Measurements from ENCODE around the gene SLC22A31.

The SLC22A31 gene

DNA sequence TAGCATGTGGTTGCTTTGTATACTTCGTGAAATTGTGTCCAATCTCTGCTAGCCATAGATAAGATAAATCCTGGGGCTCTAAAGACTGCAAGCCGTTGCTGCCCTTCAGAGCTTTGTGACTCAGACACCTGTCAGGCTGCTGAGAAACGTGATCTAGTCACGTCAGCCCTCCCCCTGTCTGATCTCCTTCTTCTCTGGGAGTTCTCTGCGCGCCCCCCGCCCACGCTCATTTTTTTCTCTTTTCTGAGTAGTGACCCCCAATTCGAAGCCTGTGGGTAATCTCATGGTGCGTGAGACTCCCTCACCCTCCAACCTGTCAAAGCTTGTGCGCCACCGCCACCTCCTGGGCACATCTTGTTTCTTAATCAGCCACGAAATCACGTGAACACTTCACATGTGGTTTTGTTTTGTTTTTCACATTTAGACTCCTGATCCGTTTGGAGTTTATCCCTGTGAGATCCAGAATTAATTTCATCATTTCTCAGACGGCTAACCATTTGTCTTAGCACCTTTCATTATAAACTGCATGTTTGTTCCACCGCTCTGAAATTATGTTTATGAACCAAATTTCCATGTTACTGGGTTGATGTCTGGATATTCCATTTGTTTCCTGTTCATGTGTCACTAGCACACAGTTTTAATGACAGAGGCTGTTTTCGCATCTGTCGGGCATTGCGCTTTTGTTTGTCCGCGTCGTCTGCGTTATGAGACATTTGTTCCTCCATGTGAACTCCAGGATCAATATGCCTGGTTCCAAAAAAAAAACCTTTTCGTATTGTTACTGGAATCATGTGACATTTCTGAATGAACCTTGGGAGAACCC is 16.2 kb upstream of the SLC22A31 start:
- peak; percentile 72 to 82 for DNase-seq

DNA sequence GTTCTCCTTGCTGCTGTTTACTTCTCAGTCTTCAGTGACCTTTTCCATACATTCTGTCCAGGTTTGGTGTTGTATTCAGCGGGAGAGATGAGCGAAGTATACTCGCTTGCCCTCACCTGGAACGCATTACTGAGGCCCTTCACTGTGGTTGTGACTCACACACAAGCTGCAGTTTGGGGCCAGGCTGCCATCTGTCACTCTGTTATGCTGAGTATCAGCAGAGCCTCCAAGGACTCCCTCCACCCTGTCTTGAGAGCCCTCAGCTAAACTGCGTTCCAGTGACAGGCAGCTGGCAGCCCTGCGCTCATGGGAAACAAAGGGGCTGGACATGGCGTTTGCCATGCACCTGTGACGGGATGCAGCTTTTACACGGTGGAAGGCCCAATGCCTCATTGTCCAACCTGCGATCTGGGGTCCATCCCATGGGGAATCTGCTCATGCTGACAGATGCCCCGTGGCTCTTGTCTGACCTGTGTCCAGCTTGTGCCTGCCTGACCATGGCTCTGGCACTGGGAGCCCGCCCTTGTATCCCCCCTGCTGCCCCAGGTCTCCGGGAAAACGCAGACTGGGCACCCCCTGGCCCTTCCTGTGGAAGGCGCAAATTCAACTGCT is 10.7 kb upstream of the SLC22A31 start:
- no peak for DNase-seq

DNA sequence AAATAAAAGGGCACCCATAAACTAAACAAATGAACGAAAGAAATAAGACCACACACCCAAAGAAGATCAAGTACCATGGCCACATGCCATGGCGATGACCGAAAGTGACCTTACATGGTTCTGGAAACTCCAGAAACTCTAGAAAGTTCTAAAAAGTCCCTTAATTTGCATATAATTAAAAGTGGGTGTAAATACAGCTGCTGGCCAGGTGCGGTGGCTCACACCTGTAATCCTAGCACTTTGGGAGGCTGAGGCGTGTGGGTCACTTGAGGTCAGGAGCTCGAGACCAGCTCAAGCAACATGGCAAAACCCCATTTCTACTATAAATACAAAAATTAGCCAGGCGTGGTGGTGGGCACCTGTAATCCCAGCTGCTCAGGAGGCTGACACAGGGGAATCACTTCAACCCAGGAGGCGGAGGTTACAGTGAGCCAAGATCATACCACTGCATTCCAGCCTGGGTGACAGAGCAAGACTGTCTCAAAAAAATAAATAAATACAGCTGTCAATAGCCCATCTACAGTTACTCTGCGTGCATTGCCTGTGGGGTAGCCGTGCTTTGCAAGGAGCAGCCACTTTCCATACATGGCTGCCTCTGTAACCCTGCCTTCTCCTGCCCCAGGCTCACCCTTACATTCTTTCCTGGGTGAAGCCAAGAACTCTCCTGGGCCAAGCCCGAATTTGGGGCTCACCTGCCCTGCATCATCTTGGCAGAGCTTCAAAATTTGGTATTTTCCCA is 10.0 kb upstream of the SLC22A31 start:
- DNase-seq = no peak

DNA sequence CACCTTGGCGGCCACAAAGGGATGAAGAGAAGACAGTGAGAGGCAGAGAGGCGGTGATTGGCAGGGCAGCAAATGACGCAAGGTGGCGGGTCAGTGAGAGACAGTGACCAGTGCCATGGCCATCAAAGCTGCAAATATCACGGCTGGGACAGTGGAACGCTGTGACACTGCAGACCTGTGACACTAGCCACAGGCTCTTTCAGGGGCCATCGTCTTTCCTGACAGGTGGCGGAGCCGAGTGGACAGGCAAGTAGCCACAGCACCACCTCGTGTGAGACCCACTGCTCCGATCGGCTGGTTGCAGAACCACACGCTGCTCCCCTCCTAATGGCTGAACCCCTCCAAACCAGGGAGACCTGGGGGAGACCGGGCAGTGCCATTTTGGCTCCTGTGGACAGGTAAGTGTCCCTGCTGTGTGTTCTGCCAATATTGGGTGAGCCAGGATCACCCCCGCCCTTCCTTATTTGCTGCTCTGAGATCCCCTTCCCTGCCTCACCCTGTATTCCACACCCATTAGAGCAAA is 9.2 kb upstream of the SLC22A31 start:
- no peak for DNase-seq

DNA sequence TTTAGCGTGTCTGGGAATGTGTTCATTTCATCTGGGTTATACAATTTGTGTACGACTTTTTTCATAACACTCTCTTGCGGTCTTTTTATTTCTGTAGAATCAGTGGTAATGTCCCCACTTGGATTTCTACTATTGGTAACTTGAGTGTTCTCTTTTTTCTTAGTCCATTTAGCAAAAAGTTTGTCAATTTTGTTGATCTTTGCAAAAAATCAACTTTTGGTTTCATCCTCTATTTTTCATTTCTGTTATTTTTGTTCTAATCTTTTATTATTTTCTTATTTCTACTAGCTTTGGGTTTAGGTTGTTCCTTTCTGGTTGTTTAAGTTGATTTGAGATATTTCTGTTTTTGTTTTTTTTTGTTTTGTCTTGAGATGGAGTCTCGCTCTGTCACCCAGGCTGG is 7.7 kb upstream of the SLC22A31 start:
- DNase-seq = no peak

DNA sequence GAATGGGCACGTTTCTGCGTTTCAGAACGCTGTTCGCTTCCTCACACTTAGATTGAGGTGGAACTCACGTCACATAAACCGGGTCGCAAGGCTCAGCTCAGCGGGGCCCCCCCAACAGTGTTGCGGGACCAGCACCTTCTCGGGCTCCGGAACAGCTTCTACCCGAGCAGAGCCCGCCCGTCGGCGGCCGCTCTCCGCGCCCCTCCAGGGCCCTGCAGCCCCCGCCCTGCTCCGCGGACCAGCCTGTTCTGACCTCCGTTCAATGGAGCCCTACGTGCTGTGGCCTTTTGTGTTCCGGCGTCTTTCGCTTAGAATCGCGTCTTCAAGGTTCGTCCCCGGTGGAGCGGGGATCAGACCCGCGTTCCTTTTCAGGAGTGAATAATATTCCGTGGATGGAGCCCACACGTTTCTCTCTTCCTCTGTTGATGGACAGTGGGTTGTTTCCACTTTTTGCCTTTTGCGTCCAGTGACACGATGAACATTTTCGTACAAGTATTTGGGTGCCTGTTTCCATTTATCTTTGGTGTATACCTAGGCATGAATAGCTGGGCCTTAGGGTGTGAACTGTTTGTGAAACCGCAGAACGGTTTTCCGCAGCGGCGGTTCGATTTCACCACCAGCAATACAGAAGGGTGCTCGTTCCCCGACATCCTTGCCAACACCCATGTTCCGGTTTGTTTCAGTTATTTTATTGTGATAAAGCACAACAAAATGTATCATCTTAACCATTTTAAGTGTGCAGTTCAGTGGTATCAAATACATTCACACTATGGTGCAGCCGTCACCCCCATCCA is 2.3 kb upstream of the SLC22A31 start:
- DNase-seq = no peak

DNA sequence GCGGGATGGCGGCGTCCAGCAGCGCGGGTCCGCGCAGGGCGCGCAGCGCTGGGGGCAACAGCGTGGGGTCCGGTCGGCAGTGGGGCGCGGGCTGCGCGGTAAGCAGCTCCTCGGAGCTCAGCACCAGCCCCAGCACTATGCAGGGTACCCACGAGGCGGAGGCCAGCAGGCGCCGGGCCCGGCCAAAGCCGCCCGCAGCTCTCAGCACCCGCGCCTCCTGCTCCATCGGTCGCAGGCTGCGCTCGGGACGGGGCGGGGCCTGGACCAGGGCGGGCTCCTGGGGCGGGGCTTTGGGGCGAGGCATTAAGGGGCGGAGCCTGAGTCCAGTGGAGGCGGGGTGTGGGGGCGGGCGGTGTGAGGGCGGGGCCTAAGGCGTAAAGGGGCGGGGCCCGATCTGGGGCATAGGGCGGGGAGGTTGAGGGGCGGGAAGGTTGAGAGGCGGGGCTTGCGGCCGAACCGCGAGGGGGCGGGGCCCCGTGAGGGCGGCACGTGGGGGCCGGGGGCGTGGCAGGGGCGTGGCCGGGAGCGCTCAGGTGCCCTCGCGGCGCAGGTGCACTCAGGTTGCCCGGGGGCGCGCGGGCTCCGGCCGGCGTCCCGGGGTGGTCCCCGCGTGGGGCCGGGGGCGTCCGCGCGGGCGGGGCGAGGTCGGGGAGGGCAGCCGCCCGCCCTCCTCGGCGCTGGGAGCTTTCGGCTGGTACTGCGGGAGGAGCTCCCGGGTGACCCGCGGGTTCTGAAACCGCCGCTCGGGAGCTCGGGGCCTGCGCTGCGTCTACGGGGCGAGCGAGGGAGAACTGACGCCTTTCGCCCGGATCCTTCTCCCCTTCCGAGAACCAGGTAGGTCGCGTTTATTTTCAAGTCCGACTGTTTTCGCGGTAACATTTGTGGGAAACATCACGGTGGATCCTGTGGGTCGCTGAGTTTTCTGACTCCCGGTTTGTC is 1.4 kb upstream of the SLC22A31 start:
- peak; percentile 72 to 78 for DNase-seq

DNA sequence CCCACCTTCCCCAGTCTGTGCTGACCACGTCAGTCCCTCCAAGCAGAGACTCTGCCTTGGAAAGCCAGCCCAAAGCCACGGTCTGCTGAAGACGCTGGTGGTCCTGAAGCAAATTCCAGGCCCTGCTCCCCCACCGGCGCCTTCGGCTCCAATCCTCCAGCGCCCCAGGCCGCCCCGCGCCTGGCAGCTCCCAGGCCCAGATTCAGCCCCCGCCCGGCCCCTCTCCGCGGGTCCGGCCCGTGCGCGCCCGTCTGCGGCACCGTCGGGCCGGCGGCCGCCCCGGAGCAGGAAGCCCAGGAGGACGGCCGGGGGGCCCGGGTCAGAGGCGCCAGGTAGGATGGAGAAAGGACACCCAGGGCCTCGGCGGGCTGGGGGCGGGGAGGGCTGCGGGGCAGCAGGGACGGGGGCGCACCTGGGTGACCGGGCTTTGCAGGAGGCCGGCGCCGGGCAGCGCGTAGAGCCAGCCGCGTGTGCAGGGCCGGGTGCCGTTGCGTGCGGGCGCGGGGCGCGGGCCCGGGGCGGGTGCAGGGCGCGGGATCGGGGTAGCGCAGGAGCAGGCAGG is 594 bp upstream of the SLC22A31 start:
- DNase-seq = no peak

DNA sequence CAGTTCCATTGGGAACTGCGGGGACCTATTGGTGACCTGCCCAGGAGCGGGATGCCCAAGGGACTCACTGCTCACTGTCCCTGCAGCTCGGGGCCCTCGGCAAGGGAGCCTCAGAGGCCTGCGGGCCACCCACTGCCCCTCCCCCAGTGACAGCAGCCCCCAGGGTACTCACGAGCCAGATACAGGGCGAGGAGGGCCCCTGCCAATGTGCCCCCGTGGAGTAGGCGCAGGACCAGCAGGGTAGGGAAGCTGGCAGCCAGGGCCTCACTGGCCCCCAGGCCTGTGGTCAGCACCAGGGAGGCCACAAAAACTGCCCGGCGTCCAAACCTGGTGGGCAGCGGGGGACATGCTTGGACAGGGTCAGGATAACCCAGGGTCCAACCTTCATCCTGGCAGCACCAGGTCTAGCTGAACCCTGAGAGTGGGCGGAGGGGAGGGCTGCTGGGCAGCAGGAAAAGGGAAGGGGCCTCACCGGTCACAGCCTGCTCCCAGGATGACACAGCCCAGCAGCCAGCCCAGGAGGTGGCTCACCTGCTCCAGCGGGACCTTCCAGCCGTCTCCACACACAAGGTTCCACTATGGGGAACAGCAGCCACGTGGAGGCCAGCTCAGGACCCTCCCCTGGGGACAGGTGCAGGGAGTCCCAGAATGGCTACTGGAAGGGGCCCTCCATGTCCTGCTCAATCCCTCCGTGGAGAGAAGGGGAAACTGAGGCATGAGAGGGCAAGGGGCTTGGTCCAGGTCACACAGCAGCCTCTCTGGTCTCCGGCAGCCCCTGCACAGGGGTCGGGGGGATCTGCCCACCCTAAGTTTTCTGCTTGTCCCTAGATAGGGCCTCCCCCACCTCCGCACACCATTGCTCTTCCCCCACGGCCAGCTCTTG is 855 bp downstream of the SLC22A31 start:
- no peak for DNase-seq

DNA sequence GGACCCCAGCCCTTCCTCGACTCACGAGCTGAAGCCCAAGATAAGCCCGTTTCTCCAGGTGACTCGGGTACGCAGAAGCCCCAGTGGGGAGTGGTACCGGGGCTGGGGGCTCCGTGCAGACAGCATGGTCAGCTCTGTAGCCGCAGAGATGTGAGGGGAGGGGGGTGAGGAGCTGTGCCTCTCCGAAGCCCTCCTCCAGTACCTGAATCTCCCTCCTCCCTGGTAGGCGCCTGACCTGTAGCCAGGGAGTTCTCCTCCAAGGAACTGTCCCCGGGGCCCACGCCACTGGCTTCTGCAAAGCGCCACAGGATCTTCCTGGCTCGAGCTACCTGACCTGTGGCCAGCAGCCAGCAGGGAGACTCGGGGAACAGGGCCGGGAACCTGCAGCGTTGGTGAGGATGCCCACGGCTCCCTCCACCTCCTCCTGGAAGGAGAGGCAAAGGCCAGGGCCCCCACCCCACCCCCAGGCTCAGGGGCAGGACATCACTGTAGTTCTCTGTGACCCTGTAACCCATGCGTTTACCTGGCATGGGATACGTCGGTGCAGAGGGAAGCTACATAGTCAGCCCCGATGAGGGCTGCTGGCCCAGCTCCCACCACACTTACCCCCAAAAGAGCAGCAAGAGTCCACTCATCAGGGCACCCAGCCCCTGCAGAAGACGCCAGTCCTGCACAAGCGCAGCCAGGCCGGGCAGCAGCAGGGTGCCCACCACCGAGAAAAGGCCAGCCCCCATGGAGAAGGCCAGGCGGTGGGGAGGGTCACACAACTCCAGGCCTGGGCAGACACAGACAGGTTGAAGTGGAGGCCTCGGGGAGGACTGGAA is 1.7 kb downstream of the SLC22A31 start:
- DNase-seq = no peak

DNA sequence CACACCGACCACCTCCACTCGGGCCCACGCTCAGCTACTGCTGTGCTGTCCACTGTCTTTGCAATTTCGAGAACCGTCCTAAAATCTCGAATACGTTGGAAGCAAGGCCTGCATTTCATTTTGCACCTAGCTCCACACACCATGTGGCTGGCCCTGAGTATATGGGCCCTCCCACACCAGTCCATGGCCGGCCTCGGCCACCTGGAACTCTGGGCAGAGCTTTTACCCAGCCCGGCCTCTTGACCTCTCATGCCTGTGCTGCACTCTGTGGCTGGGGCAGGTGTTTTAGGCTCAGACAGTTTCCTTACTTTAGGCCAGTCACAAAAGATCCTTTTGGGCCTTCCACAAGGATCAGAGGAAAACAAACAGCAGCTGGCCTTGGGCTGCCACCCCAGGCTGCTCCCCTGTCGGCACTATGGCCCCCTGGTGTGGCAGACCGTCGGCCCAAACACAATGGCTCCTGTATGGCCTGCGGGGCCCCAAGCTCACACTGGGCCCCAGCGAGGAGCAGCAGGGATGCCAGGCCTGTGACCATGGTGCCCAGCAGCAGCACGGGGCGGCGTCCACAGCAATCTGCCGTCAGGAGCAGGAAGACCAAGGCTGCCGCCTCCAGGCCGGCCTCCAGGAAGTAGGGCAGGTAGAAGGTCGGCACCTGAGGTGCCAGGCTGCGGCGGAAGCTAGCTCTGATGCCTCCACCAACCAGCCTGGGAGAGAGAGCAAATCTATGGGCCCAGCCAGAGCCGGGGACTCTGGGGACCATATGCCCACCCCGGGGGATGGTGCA is 2.5 kb downstream of the SLC22A31 start:
- no peak for DNase-seq

DNA sequence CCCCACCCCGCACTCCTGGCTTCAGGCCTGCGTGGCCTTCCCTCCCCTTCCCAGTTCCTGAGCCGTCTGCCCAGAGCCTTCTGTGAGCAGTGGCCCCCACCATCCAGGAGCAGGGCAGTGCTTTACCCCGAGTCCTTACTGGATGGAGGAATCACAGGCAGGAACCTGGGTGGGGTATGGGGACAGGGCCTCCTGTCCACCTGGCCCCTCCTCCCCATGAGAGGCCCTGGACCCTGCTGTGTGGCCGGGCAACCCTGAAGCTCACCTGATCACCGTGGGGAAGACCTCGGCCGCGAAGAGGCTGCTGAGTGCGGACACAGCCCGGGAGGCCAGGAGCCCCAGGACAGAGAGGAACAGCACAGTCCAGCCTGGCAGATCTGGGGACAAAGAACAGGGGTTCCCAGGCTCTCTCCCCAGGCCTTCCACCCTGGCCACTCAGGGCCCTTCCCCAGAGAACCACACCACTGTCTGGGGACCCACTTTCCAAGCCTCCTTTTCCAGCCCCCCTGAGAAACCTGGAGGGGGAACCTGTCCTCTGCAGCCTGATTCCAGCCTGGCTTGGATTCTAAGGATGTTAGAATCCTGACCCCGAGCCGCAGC is 3.2 kb downstream of the SLC22A31 start:
- DNase-seq = no peak

DNA sequence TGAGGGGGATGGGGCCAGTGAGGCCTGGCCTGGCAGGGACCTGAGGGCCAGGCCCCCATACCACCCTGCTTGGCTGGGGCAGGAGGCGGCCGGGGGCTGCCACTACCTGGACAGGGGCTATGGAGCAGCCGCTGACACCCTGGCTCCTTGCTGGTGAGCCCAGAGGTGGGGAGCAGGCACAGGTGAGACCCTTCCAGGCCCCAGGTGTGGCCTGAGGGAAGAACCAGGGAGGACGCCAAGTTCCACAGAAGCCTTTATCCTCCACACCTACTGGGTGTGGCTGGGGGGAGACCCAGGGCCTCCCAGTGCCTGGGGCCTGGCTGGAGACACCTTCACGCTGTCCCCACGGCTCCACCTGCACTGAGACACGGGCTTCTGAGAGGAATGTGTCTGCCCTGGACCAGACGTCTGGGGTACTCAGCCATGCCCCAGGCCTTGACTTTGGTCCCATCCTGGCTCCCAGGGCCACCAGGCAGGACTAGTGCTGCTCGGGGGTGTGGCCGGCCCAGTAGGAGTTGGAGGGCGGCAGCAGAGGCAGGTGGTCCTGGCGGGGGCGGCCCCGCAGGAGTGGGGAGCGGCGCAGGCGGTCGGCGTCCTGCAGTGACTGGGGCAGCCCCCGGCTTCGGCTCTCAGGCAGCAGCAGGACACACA is 4.7 kb downstream of the SLC22A31 start:
- no peak for DNase-seq

DNA sequence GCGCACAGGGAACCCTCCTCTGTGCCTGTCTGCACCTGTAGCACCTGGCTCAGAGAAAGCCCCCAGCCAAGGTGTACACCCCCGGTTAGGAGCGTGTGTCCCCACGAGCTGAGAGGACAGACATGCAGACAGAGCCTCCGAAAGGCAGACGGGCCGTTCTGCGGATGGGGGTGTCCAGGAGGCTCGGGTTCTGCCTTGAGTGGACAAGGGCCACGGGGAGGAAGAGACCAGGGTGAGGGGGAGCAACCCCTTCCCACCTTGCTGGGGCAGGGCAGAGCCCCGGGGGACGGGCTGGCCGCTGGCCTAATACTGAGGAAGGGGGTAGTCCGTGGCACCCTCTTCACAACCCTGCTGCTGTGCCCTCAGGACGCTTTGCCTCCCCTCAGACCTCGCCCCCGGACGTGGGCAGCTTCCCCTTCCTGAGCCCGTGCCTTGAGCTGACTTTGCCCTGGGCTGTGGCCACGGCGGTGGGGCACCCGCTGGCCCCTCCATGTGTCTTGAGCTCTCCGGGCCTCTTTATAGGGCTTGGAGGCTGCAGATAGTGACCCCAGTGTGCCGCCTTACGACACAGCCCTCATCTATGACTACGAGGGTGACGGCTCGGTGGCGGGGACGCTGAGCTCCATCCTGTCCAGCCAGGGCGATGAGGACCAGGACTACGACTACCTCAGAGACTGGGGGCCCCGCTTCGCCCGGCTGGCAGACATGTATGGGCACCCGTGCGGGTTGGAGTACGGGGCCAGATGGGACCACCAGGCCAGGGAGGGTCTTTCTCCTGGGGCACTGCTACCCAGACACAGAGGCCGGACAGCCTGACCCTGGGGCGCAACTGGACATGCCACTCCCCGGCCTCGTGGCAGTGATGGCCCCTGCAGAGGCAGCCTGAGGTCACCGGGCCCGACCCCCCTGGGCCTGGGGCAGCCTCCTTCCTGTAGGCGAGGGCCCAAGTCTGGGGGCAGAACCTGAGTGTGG is 5.7 kb downstream of the SLC22A31 start:
- DNase-seq = no peak

DNA sequence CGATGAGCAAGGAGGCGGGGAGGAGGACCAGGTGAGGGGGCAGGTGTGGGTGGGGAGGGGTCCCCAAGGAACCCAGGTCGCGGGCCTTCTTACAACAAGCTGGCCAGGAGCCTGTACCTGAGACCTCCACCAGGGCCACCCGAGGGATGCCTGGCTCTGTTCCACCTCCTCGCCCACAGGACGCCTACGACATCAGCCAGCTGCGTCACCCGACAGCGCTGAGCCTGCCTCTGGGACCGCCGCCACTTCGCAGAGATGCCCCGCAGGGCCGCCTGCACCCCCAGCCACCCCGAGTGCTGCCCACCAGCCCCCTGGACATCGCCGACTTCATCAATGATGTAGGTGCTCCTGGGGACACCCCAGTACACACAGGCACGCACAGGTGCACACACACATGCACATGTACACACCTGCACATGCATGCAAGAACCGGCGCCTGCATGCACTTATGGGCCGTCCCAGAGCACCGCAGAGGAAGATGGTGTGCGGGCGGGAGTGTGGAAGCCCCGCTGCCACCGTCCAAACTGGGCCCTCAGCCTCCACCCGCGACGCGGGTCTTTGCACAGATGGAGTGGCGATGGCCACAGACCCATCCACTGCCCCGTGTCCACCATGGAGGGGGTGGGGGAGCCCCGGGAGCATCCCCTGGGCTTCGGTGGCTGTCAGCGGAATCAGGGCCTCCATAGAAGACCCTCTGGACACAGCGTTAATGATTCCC is 6.6 kb downstream of the SLC22A31 start:
- no peak for DNase-seq
